ENCODE data around the gene FGGY.
"Not testable (repeated sequence)": the region's sequence is repeated elsewhere in the genome, so short reads cannot be mapped to it uniquely, and the experiment has no call there.

FGGY gene

GRCh38 chr1:59296358-59297256, at the start of gene FGGY:
Gene FGGY, plus strand, starts transcription at chr1:59297094. Its CDS starts 24,456 bp downstream, at chr1:59321550.
- no peaks in the 10 kb centered on the region for H3K27me3 ChIP-seq (ENCODE audit: low read length)
- peak within 1 kb of the TSS; percentile 85 for H3K4me2 ChIP-seq (ENCODE audit: low read depth, low read length, poor library complexity, severe bottlenecking)
- H3K36me3 ChIP-seq (ENCODE audit: low read length) = no peaks in the 10 kb centered on the region
- peak within 1 kb of the TSS; percentile 78 for H3K9ac ChIP-seq (ENCODE audit: low read length)
- H3K4me3 ChIP-seq (ENCODE audit: insufficient read depth, low read length, poor library complexity, severe bottlenecking) = peak within 1 kb of the TSS; percentile 75
- H3K27ac ChIP-seq (ENCODE audit: low read depth, low read length) = peak within 1 kb of the TSS; percentile 79
- peak within 1 kb of the TSS; percentile 82 for H2AFZ ChIP-seq (ENCODE audit: low read depth, low read length, severe bottlenecking)
- H3K79me2 ChIP-seq (ENCODE audit: insufficient read depth, low read length) = no peaks in the 10 kb centered on the region
- no peaks in the 10 kb centered on the region for H4K20me1 ChIP-seq (ENCODE audit: low read depth, low read length)
- H3F3A ChIP-seq (ENCODE audit: insufficient read depth) = peaks cover 13% of the 10 kb centered on the region
- H3K9me3 ChIP-seq (ENCODE audit: insufficient read depth, low read length) = no peaks in the 10 kb centered on the region
- no peak for TF ChIP-seq CTCF (IDR thresholded peaks at IDR 0.05; ENCODE audit: insufficient read depth, low read length, poor library complexity, severe bottlenecking)
- H3K9me2 ChIP-seq (replicated peaks; ENCODE audit: insufficient read depth, low read length) = no peaks in the 10 kb centered on the region

GRCh38 chr1:59248758-59249157, 48.1 kb upstream of the FGGY start:
- no peaks in the 10 kb centered on the region for H3K27me3 ChIP-seq (ENCODE audit: low read length)
- H3K9me2 ChIP-seq (replicated peaks; ENCODE audit: insufficient read depth, low read length) = no peaks in the 10 kb centered on the region
- no peaks in the 10 kb centered on the region for H3F3A ChIP-seq (ENCODE audit: insufficient read depth)
- H3K9ac ChIP-seq (ENCODE audit: low read length) = no peak overlapping the region
- no peak for TF ChIP-seq CTCF (IDR thresholded peaks at IDR 0.05; ENCODE audit: insufficient read depth, low read length, poor library complexity, severe bottlenecking)
- TF ChIP-seq EZH2phosphoT487 (conservative IDR thresholded peaks at IDR 0.05; ENCODE audit: low read length) = no peak
- no peak overlapping the region for H3K4me2 ChIP-seq (ENCODE audit: low read depth, low read length, poor library complexity, severe bottlenecking)
- H3K27ac ChIP-seq (ENCODE audit: low read depth, low read length) = no peak overlapping the region
- H2AFZ ChIP-seq (ENCODE audit: low read depth, low read length, severe bottlenecking) = no peak overlapping the region
- H3K9me3 ChIP-seq (ENCODE audit: insufficient read depth, low read length) = no peaks in the 10 kb centered on the region
- no peaks in the 10 kb centered on the region for H3K79me2 ChIP-seq (ENCODE audit: insufficient read depth, low read length)
- H4K20me1 ChIP-seq (ENCODE audit: low read depth, low read length) = no peaks in the 10 kb centered on the region
- no peaks in the 10 kb centered on the region for H3K36me3 ChIP-seq (ENCODE audit: low read length)
- H3K4me3 ChIP-seq (ENCODE audit: insufficient read depth, low read length, poor library complexity, severe bottlenecking) = no peak overlapping the region

- Histone ChIP-seq H3K27ac (ENCODE audit: low read depth, low read length) (no peak overlapping the region), H3K27me3 (ENCODE audit: low read length) (no peaks in the 10 kb centered on the region)
Measured at GRCh38 chr1:59249396-59250137, 47.3 kb upstream of the FGGY start.

GRCh38 chr1:59251061-59251460, 45.8 kb upstream of the FGGY start:
- not testable (repeated sequence) for H3K4me3 ChIP-seq (ENCODE audit: insufficient read depth, low read length, poor library complexity, severe bottlenecking); H4K20me1 ChIP-seq (ENCODE audit: low read depth, low read length); H3K9me2 ChIP-seq (replicated peaks; ENCODE audit: insufficient read depth, low read length); H3K36me3 ChIP-seq (ENCODE audit: low read length); H3F3A ChIP-seq (ENCODE audit: insufficient read depth); H3K79me2 ChIP-seq (ENCODE audit: insufficient read depth, low read length); H3K27me3 ChIP-seq (ENCODE audit: low read length); H3K9me3 ChIP-seq (ENCODE audit: insufficient read depth, low read length); H3K4me2 ChIP-seq (ENCODE audit: low read depth, low read length, poor library complexity, severe bottlenecking); H2AFZ ChIP-seq (ENCODE audit: low read depth, low read length, severe bottlenecking); H3K9ac ChIP-seq (ENCODE audit: low read length); H3K27ac ChIP-seq (ENCODE audit: low read depth, low read length)

More at GRCh38 chr1:59249396-59250137, 47.3 kb upstream of the FGGY start:
- Histone ChIP-seq H3K79me2 (ENCODE audit: insufficient read depth, low read length) (no peaks in the 10 kb centered on the region), H2AFZ (ENCODE audit: low read depth, low read length, severe bottlenecking) (no peak overlapping the region), H3K9me3 (ENCODE audit: insufficient read depth, low read length) (no peaks in the 10 kb centered on the region), H3F3A (ENCODE audit: insufficient read depth) (no peaks in the 10 kb centered on the region), H4K20me1 (ENCODE audit: low read depth, low read length) (no peaks in the 10 kb centered on the region), H3K9me2 (replicated peaks; ENCODE audit: insufficient read depth, low read length) (no peaks in the 10 kb centered on the region), H3K9ac (ENCODE audit: low read length) (no peak overlapping the region), H3K36me3 (ENCODE audit: low read length) (no peaks in the 10 kb centered on the region), H3K4me2 (ENCODE audit: low read depth, low read length, poor library complexity, severe bottlenecking) (no peak overlapping the region), H3K4me3 (ENCODE audit: insufficient read depth, low read length, poor library complexity, severe bottlenecking) (no peak overlapping the region)
- no peak for TF ChIP-seq EZH2phosphoT487 (conservative IDR thresholded peaks at IDR 0.05; ENCODE audit: low read length)
- no peak for TF ChIP-seq CTCF (IDR thresholded peaks at IDR 0.05; ENCODE audit: insufficient read depth, low read length, poor library complexity, severe bottlenecking)

GRCh38 chr1:59256429-59256828, 40.5 kb upstream of the FGGY start:
- not testable (repeated sequence) for H2AFZ ChIP-seq (ENCODE audit: low read depth, low read length, severe bottlenecking); H3K36me3 ChIP-seq (ENCODE audit: low read length); H3K27ac ChIP-seq (ENCODE audit: low read depth, low read length); H3K9ac ChIP-seq (ENCODE audit: low read length); H3K4me3 ChIP-seq (ENCODE audit: insufficient read depth, low read length, poor library complexity, severe bottlenecking); H3K4me2 ChIP-seq (ENCODE audit: low read depth, low read length, poor library complexity, severe bottlenecking); H3K9me3 ChIP-seq (ENCODE audit: insufficient read depth, low read length); H3K79me2 ChIP-seq (ENCODE audit: insufficient read depth, low read length); H3K27me3 ChIP-seq (ENCODE audit: low read length); H4K20me1 ChIP-seq (ENCODE audit: low read depth, low read length); H3F3A ChIP-seq (ENCODE audit: insufficient read depth); H3K9me2 ChIP-seq (replicated peaks; ENCODE audit: insufficient read depth, low read length)
